Esophagus muscularis mucosa (tissue), 4 donors: ENCODE data around the gene VAMP3.

Experiments used
- EP300 ChIP-seq: sonication (generic); formaldehyde crosslinking; IDR thresholded peaks from one replicate; pipeline ENCODE4 v1.6.1; 2017; ENCODE audit warnings: antibody characterized with exemption
- POLR2A ChIP-seq: fragments of 450-650 bp; IDR thresholded peaks from one replicate; pipeline ENCODE4 v1.6.1; 2017; ENCODE audit warnings: antibody characterized with exemption, moderate library complexity, mild to moderate bottlenecking, low read depth
- POLR2AphosphoS5 ChIP-seq, 2 donors: sonication (generic); formaldehyde crosslinking; IDR thresholded peaks; one replicate each; pipeline ENCODE4 v1.6.1; 2017; ENCODE audit warnings: antibody characterized with exemption in 2 of 2
- TF ChIP-seq, protein P1 (sequence below), 3 experiments: fragments of 200-600 bp in 2 of 3; fragments of 450-650 bp in 1 of 3; sonication (generic) in 2 of 3; IDR thresholded peaks; one replicate each; pipeline ENCODE4 v1.5.1; 2017 to 2019; ENCODE audit warnings: antibody characterized with exemption in 3 of 3, mild to moderate bottlenecking in 2 of 3, moderate library complexity in 1 of 3

DNA sequence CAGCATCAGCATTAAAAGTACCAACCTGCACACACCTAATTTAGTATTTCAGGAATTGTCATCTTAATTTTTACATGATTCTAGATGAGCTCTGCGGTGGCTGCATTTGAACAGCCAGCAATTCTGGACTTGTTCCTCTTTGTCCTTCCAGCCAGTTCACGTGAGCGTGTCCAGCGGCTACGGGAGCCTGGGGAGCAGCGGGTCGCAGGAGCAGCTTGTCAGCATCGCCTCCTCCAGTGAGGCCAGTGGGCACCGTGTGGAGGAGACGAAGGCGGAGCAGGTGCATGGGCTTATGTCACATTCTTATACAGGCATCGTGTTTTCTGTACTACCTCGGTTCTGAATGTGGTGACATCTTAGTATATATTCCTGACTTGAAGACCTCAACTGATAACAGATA, 38.6 kb downstream of the VAMP3 start:
- TF ChIP-seq EP300 (no peak), POLR2AphosphoS5 (IDR thresholded peaks at IDR 0.05) (no peak), POLR2A (no peak)
- TF ChIP-seq, protein P1, sequence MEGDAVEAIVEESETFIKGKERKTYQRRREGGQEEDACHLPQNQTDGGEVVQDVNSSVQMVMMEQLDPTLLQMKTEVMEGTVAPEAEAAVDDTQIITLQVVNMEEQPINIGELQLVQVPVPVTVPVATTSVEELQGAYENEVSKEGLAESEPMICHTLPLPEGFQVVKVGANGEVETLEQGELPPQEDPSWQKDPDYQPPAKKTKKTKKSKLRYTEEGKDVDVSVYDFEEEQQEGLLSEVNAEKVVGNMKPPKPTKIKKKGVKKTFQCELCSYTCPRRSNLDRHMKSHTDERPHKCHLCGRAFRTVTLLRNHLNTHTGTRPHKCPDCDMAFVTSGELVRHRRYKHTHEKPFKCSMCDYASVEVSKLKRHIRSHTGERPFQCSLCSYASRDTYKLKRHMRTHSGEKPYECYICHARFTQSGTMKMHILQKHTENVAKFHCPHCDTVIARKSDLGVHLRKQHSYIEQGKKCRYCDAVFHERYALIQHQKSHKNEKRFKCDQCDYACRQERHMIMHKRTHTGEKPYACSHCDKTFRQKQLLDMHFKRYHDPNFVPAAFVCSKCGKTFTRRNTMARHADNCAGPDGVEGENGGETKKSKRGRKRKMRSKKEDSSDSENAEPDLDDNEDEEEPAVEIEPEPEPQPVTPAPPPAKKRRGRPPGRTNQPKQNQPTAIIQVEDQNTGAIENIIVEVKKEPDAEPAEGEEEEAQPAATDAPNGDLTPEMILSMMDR (IDR thresholded peaks at IDR 0.05): no peak
